Measurements from ENCODE around the gene MFAP2. TPM values are rescaled to one million over a fixed set of nuclear protein-coding genes. Genes with fewer than 3 reads are reported as not detected.

MFAP2 gene
- total RNA-seq, 1 experiment from 2014 or later = 27.2 TPM

GRCh38 chr1:17020502-17020901 lies 40.1 kb upstream of the MFAP2 start:
- H3K9me3 ChIP-seq (ENCODE audit: low read depth, low read length, poor library complexity, severe bottlenecking) = no peaks in the 10 kb centered on the region
- intact Hi-C loops (cut with micrococcal nuclease; ENCODE audit: unreplicated experiment) = no loop called here
- no TSS peak for BruUV-seq (replicated peaks)
- H3K27me3 ChIP-seq (replicated peaks; ENCODE audit: insufficient read depth, low read depth, low read length, poor library complexity) = no peaks in the 10 kb centered on the region
- DNase-seq (ENCODE audit: low spot score) = no peak
- no peak for TF ChIP-seq EZH2 (IDR thresholded peaks at IDR 0.05; ENCODE audit: borderline replicate concordance, low read depth, low read length, poor library complexity, severe bottlenecking)
- no peak for TF ChIP-seq CTCF (conservative IDR thresholded peaks at IDR 0.05; ENCODE audit: low read depth, low read length)
- CTCF ChIA-PET = no interaction called here
- no peaks in the 10 kb centered on the region for H3K4me1 ChIP-seq (ENCODE audit: insufficient read depth, low read length, poor library complexity, severe bottlenecking)
- H3K27ac ChIP-seq (ENCODE audit: low read depth, low read length, poor library complexity, severe bottlenecking) = no peak overlapping the region
- peaks cover 72% of the 10 kb centered on the region for H3K36me3 ChIP-seq (ENCODE audit: insufficient read depth, low read length, poor library complexity, severe bottlenecking)
- no peak overlapping the region for H3K4me3 ChIP-seq (ENCODE audit: low read depth, low read length, poor library complexity, severe bottlenecking)
- POLR2A ChIA-PET (ENCODE audit: low non-redundant PET) = no interaction called here

- Histone ChIP-seq H3K9me3 (ENCODE audit: low read depth, low read length, poor library complexity, severe bottlenecking) (no peaks in the 10 kb centered on the region), H3K36me3 (ENCODE audit: insufficient read depth, low read length, poor library complexity, severe bottlenecking) (peaks cover 56% of the 10 kb centered on the region), H3K4me1 (ENCODE audit: insufficient read depth, low read length, poor library complexity, severe bottlenecking) (no peaks in the 10 kb centered on the region), H3K4me3 (ENCODE audit: low read depth, low read length, poor library complexity, severe bottlenecking) (no peak overlapping the region), H3K27ac (ENCODE audit: low read depth, low read length, poor library complexity, severe bottlenecking) (no peak overlapping the region), H3K27me3 (replicated peaks; ENCODE audit: insufficient read depth, low read depth, low read length, poor library complexity) (no peaks in the 10 kb centered on the region)
- POLR2A ChIA-PET (ENCODE audit: low non-redundant PET) = no interaction called here
- CTCF ChIA-PET = no interaction called here
- intact Hi-C loops (cut with micrococcal nuclease; ENCODE audit: unreplicated experiment) = no loop called here
- no peak for TF ChIP-seq EZH2 (IDR thresholded peaks at IDR 0.05; ENCODE audit: borderline replicate concordance, low read depth, low read length, poor library complexity, severe bottlenecking)
- no peak for TF ChIP-seq CTCF (conservative IDR thresholded peaks at IDR 0.05; ENCODE audit: low read depth, low read length)
- no peak for DNase-seq (ENCODE audit: low spot score)
- BruUV-seq (replicated peaks) = no TSS peak
Measured at GRCh38 chr1:17018849-17019248, 38.4 kb upstream of the MFAP2 start.

- POLR2A ChIA-PET (ENCODE audit: low non-redundant PET) = no interaction called here
- intact Hi-C loops (cut with micrococcal nuclease; ENCODE audit: unreplicated experiment) = no loop called here
- no peak for TF ChIP-seq EZH2 (IDR thresholded peaks at IDR 0.05; ENCODE audit: borderline replicate concordance, low read depth, low read length, poor library complexity, severe bottlenecking)
- no peak for TF ChIP-seq CTCF (conservative IDR thresholded peaks at IDR 0.05; ENCODE audit: low read depth, low read length)
Measured at GRCh38 chr1:17017435-17017834, 37.0 kb upstream of the MFAP2 start.

More at GRCh38 chr1:17017435-17017834, 37.0 kb upstream of the MFAP2 start:
- CTCF ChIA-PET = no interaction called here
- BruUV-seq (replicated peaks) = no TSS peak
- Histone ChIP-seq H3K27me3 (replicated peaks; ENCODE audit: insufficient read depth, low read depth, low read length, poor library complexity) (no peaks in the 10 kb centered on the region), H3K36me3 (ENCODE audit: insufficient read depth, low read length, poor library complexity, severe bottlenecking) (peaks cover 42% of the 10 kb centered on the region), H3K4me3 (ENCODE audit: low read depth, low read length, poor library complexity, severe bottlenecking) (no peak overlapping the region), H3K27ac (ENCODE audit: low read depth, low read length, poor library complexity, severe bottlenecking) (no peak overlapping the region), H3K9me3 (ENCODE audit: low read depth, low read length, poor library complexity, severe bottlenecking) (no peaks in the 10 kb centered on the region), H3K4me1 (ENCODE audit: insufficient read depth, low read length, poor library complexity, severe bottlenecking) (no peaks in the 10 kb centered on the region)
- no peak for DNase-seq (ENCODE audit: low spot score)

Measured in A673 (cell line).